ENCODE measurements around the gene SEMA5B. TPM values are rescaled to one million over a fixed set of nuclear protein-coding genes. Genes with fewer than 3 reads are reported as not detected.

The SEMA5B gene
- total RNA-seq, 1 donor from 2014 or later: 1.1 TPM

GRCh38 chr3:122959339-122959738 lies 68.2 kb downstream of the SEMA5B start:
- DNase-seq (ENCODE audit: low spot score): no peak
- H3K4me3 Mint-ChIP-seq (ENCODE audit: unreplicated experiment): no peak overlapping the region
- H3K27ac Mint-ChIP-seq (ENCODE audit: unreplicated experiment): no peak overlapping the region
- H3K9me3 Mint-ChIP-seq (ENCODE audit: unreplicated experiment): no peaks in the 10 kb centered on the region
- no peak for TF ChIP-seq CTCF (IDR thresholded peaks at IDR 0.05; ENCODE audit: unreplicated experiment)
- peaks cover 2% of the 10 kb centered on the region for H3K27me3 Mint-ChIP-seq (ENCODE audit: unreplicated experiment)
- no peaks in the 10 kb centered on the region for H3K36me3 Mint-ChIP-seq (ENCODE audit: low read depth, unreplicated experiment)
- peaks cover 8% of the 10 kb centered on the region for H3K4me1 Mint-ChIP-seq (ENCODE audit: unreplicated experiment)

GRCh38 chr3:122957707-122958689 lies 69.6 kb downstream of the SEMA5B start:
- H3K27me3 Mint-ChIP-seq (ENCODE audit: unreplicated experiment): peaks cover 2% of the 10 kb centered on the region
- no peak overlapping the region for H3K4me3 Mint-ChIP-seq (ENCODE audit: unreplicated experiment)
- peaks cover 8% of the 10 kb centered on the region for H3K4me1 Mint-ChIP-seq (ENCODE audit: unreplicated experiment)
- H3K27ac Mint-ChIP-seq (ENCODE audit: unreplicated experiment): no peak overlapping the region
- H3K9me3 Mint-ChIP-seq (ENCODE audit: unreplicated experiment): no peaks in the 10 kb centered on the region
- no peaks in the 10 kb centered on the region for H3K36me3 Mint-ChIP-seq (ENCODE audit: low read depth, unreplicated experiment)
- no peak for TF ChIP-seq CTCF (IDR thresholded peaks at IDR 0.05; ENCODE audit: unreplicated experiment)
- no peak for DNase-seq (ENCODE audit: low spot score)

- no peak for DNase-seq (ENCODE audit: low spot score)
- Mint-ChIP-seq H3K4me3 (ENCODE audit: unreplicated experiment) (no peak overlapping the region), H3K27me3 (ENCODE audit: unreplicated experiment) (peaks cover 2% of the 10 kb centered on the region), H3K9me3 (ENCODE audit: unreplicated experiment) (no peaks in the 10 kb centered on the region), H3K36me3 (ENCODE audit: low read depth, unreplicated experiment) (no peaks in the 10 kb centered on the region), H3K27ac (ENCODE audit: unreplicated experiment) (no peak overlapping the region), H3K4me1 (ENCODE audit: unreplicated experiment) (peaks cover 8% of the 10 kb centered on the region)
- TF ChIP-seq CTCF (IDR thresholded peaks at IDR 0.05; ENCODE audit: unreplicated experiment): no peak
Observed at GRCh38 chr3:122956693-122957455, 70.7 kb downstream of the SEMA5B start.

- Mint-ChIP-seq H3K4me3 (ENCODE audit: unreplicated experiment) (no peak overlapping the region), H3K9me3 (ENCODE audit: unreplicated experiment) (no peaks in the 10 kb centered on the region), H3K4me1 (ENCODE audit: unreplicated experiment) (peaks cover 8% of the 10 kb centered on the region), H3K27me3 (ENCODE audit: unreplicated experiment) (no peaks in the 10 kb centered on the region), H3K27ac (ENCODE audit: unreplicated experiment) (no peak overlapping the region), H3K36me3 (ENCODE audit: low read depth, unreplicated experiment) (no peaks in the 10 kb centered on the region)
- TF ChIP-seq CTCF (IDR thresholded peaks at IDR 0.05; ENCODE audit: unreplicated experiment): no peak
- DNase-seq (ENCODE audit: low spot score): no peak
Observed at GRCh38 chr3:122955916-122956692, 71.5 kb downstream of the SEMA5B start.
